ENCODE data around the gene EHF.

EHF gene

GRCh38 chr11:34679681-34680080 lies 58.8 kb downstream of the EHF start:
- Histone ChIP-seq H3K23ac (ENCODE audit: low read depth, low read length, poor library complexity) (no peak overlapping the region), H3K79me1 (ENCODE audit: low read depth, low read length) (no peaks in the 10 kb centered on the region), H3K14ac (ENCODE audit: low read length) (no peak overlapping the region), H2AFZ (ENCODE audit: low read length) (no peak overlapping the region), H2BK120ac (ENCODE audit: low read depth, low read length) (no peak overlapping the region), H4K91ac (ENCODE audit: low read depth, low read length, poor library complexity) (no peak overlapping the region), H3K18ac (ENCODE audit: low read length) (no peak overlapping the region), H3K4me1 (ENCODE audit: control insufficient read depth in 2 of 2, insufficient read depth in 1 of 2, low read depth in 1 of 2, low read length in 2 of 2) (peaks cover 0 to 5% of the 10 kb centered on the region in 2 donors), H3K27me3 (ENCODE audit: control insufficient read depth in 3 of 3, insufficient read depth in 3 of 3, low read depth in 1 of 3, low read length in 3 of 3) (no peaks in the 10 kb centered on the region), H3K4ac (ENCODE audit: low read length) (no peak overlapping the region), H2BK12ac (ENCODE audit: low read length) (no peak overlapping the region), H2BK5ac (ENCODE audit: low read length) (no peak overlapping the region), H3K9me3 (replicated peaks in 1 of 2; ENCODE audit: control insufficient read depth in 2 of 2, insufficient read depth in 1 of 2, low read depth in 1 of 2, low read length in 2 of 2) (no peaks in the 10 kb centered on the region), H2BK15ac (ENCODE audit: low read length) (no peak overlapping the region), H3K27ac (replicated peaks; ENCODE audit: low read length) (no peak overlapping the region), H2AK5ac (ENCODE audit: low read depth, low read length) (no peak overlapping the region), H3K4me2 (ENCODE audit: insufficient read depth, low read length, poor library complexity, severe bottlenecking) (no peak overlapping the region), H4K8ac (ENCODE audit: low read depth, low read length) (no peak overlapping the region), H3K36me3 (replicated peaks in 1 of 2; ENCODE audit: control insufficient read depth in 2 of 2, insufficient read depth in 2 of 2, low read length in 2 of 2) (no peaks in the 10 kb centered on the region), H3K4me3 (ENCODE audit: low read length in 2 of 2) (no peak overlapping the region), H3K9ac (ENCODE audit: low read depth, low read length, poor library complexity) (no peak overlapping the region)
- WGBS, 2 donors (ENCODE audit: extremely low coverage in 2 of 2, insufficient read length in 2 of 2, insufficient replicate concordance in 1 of 2), result no CpG with 5 or more reads among the region's 1 CpG
- no peak for DNase-seq (ENCODE audit: low spot score)

DNA sequence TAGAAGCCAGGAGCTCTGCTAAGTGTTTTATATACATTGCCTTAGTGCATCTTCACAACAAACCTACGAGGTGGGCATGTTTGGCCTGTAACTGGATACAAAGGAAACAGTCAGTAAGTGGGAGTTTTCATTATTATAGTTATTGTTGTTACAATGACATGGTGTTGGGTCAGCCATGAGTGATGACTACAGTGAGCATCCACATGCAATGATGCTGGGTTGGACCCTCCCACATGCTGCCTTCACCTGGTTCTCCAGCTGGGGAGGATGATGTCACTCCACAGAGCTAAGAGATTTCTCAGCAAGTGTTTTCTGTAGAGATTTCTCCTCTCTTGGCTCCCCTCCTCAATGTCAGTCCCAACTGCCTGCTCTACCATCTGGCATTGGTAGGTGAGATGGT lies 59.3 kb downstream of the EHF start:
- Histone ChIP-seq H2BK5ac (ENCODE audit: low read length) (no peak overlapping the region), H3K4me3 (ENCODE audit: low read length in 2 of 2) (no peak overlapping the region), H3K23ac (ENCODE audit: low read depth, low read length, poor library complexity) (no peak overlapping the region), H2BK12ac (ENCODE audit: low read length) (no peak overlapping the region), H3K4me1 (ENCODE audit: control insufficient read depth in 2 of 2, insufficient read depth in 1 of 2, low read depth in 1 of 2, low read length in 2 of 2) (peaks cover 0 to 5% of the 10 kb centered on the region in 2 donors), H2BK120ac (ENCODE audit: low read depth, low read length) (no peak overlapping the region), H3K27me3 (ENCODE audit: control insufficient read depth in 3 of 3, insufficient read depth in 3 of 3, low read depth in 1 of 3, low read length in 3 of 3) (no peaks in the 10 kb centered on the region), H3K79me1 (ENCODE audit: low read depth, low read length) (no peaks in the 10 kb centered on the region), H3K9ac (ENCODE audit: low read depth, low read length, poor library complexity) (no peak overlapping the region), H3K9me3 (replicated peaks in 1 of 2; ENCODE audit: control insufficient read depth in 2 of 2, insufficient read depth in 1 of 2, low read depth in 1 of 2, low read length in 2 of 2) (no peaks in the 10 kb centered on the region), H3K4me2 (ENCODE audit: insufficient read depth, low read length, poor library complexity, severe bottlenecking) (no peak overlapping the region), H2AFZ (ENCODE audit: low read length) (no peak overlapping the region), H3K36me3 (replicated peaks in 1 of 2; ENCODE audit: control insufficient read depth in 2 of 2, insufficient read depth in 2 of 2, low read length in 2 of 2) (peaks cover 0 to 1% of the 10 kb centered on the region in 2 donors), H2AK5ac (ENCODE audit: low read depth, low read length) (no peak overlapping the region), H4K8ac (ENCODE audit: low read depth, low read length) (no peak overlapping the region), H3K4ac (ENCODE audit: low read length) (no peak overlapping the region), H3K18ac (ENCODE audit: low read length) (no peak overlapping the region), H3K27ac (replicated peaks; ENCODE audit: low read length) (no peak overlapping the region), H4K91ac (ENCODE audit: low read depth, low read length, poor library complexity) (no peak overlapping the region), H3K14ac (ENCODE audit: low read length) (no peak overlapping the region), H2BK15ac (ENCODE audit: low read length) (no peak overlapping the region)
- no peak for DNase-seq (ENCODE audit: low spot score)
- no CpG with 5 or more reads among the region's 1 CpG for WGBS, 2 donors (ENCODE audit: extremely low coverage in 2 of 2, insufficient read length in 2 of 2, insufficient replicate concordance in 1 of 2)

DNA sequence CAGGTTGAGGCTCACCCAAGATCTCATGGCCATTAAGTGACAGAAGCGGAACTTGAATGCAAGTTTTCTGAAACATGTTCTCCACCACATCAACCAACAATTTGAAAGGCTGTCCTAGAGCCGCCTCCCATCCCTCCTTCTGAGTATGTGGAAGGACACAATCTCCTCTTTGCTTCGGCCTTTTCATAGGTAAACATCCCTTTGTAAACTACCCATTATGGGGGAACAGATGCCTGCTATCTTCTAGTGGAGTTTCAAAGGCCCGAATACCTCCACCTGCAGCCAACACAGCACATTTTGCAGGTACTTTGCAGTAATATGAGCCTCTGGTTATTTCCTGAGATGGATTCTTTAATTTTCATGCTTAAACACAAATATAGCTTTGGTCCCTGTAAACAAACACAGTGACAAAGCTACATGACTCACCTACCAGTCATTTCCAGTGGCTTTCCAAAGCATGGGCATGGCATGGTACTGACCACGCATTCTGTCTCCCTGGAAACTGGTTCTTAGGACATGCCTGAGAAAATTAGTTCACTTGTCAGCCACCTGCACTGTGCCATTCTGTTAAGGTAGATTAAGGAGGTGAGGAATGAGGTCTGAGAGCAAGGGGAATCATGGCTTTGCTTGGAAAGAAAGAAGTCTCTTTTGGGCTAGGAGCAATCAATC lies 60.2 kb downstream of the EHF start:
- Histone ChIP-seq H3K18ac (ENCODE audit: low read length) (no peak overlapping the region), H2BK12ac (ENCODE audit: low read length) (no peak overlapping the region), H4K8ac (ENCODE audit: low read depth, low read length) (no peak overlapping the region), H3K4me2 (ENCODE audit: insufficient read depth, low read length, poor library complexity, severe bottlenecking) (no peak overlapping the region), H3K9ac (ENCODE audit: low read depth, low read length, poor library complexity) (no peak overlapping the region), H3K4me1 (ENCODE audit: control insufficient read depth in 2 of 2, insufficient read depth in 1 of 2, low read depth in 1 of 2, low read length in 2 of 2) (peaks cover 0 to 5% of the 10 kb centered on the region in 2 donors), H3K23ac (ENCODE audit: low read depth, low read length, poor library complexity) (no peak overlapping the region), H4K91ac (ENCODE audit: low read depth, low read length, poor library complexity) (no peak overlapping the region), H2BK5ac (ENCODE audit: low read length) (no peak overlapping the region), H3K4ac (ENCODE audit: low read length) (no peak overlapping the region), H2BK120ac (ENCODE audit: low read depth, low read length) (no peak overlapping the region), H2AFZ (ENCODE audit: low read length) (no peak overlapping the region), H3K14ac (ENCODE audit: low read length) (no peak overlapping the region), H2AK5ac (ENCODE audit: low read depth, low read length) (no peak overlapping the region), H3K9me3 (replicated peaks in 1 of 2; ENCODE audit: control insufficient read depth in 2 of 2, insufficient read depth in 1 of 2, low read depth in 1 of 2, low read length in 2 of 2) (no peaks in the 10 kb centered on the region), H3K79me1 (ENCODE audit: low read depth, low read length) (no peaks in the 10 kb centered on the region), H3K4me3 (ENCODE audit: low read length in 2 of 2) (no peak overlapping the region), H3K27me3 (ENCODE audit: control insufficient read depth in 3 of 3, insufficient read depth in 3 of 3, low read depth in 1 of 3, low read length in 3 of 3) (no peaks in the 10 kb centered on the region), H3K36me3 (replicated peaks in 1 of 2; ENCODE audit: control insufficient read depth in 2 of 2, insufficient read depth in 2 of 2, low read length in 2 of 2) (peaks cover 0 to 1% of the 10 kb centered on the region in 2 donors), H2BK15ac (ENCODE audit: low read length) (no peak overlapping the region), H3K27ac (replicated peaks; ENCODE audit: low read length) (no peak overlapping the region)
- no CpG with 5 or more reads among the region's 5 CpGs for WGBS, 2 donors (ENCODE audit: extremely low coverage in 2 of 2, insufficient read length in 2 of 2, insufficient replicate concordance in 1 of 2)
- no peak for DNase-seq (ENCODE audit: low spot score)

DNA sequence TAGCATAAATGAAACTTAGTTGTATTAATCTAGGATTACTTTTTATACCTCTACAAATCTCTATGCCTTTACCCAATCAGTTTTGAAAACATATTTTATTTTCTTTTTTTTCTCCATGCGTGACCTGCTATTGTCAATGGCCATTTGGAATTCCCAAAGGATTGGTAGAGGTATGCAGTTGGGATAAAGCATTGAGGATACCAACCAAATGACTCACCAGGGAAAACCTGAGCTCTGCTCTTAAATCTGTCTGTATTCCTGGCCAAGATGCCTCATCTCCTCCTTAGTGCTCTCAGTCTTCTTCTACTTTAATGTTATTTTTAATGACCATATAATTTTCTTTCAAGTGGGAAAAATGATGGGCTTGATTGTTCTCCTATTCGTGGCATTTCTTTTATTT lies 61.9 kb downstream of the EHF start:
- H2BK15ac ChIP-seq (ENCODE audit: low read length), result no peak overlapping the region
- H3K18ac ChIP-seq (ENCODE audit: low read length), result no peak overlapping the region
- H2AK5ac ChIP-seq (ENCODE audit: low read depth, low read length), result no peak overlapping the region
- H3K4me3 ChIP-seq (ENCODE audit: low read length in 2 of 2), result no peak overlapping the region
- H4K91ac ChIP-seq (ENCODE audit: low read depth, low read length, poor library complexity), result no peak overlapping the region
- DNase-seq (ENCODE audit: low spot score), result no peak
- H3K14ac ChIP-seq (ENCODE audit: low read length), result no peak overlapping the region
- no CpG with 5 or more reads among the region's 2 CpGs for WGBS, 2 donors (ENCODE audit: extremely low coverage in 2 of 2, insufficient read length in 2 of 2, insufficient replicate concordance in 1 of 2)
- H3K4me2 ChIP-seq (ENCODE audit: insufficient read depth, low read length, poor library complexity, severe bottlenecking), result no peak overlapping the region
- no peak overlapping the region for H2BK120ac ChIP-seq (ENCODE audit: low read depth, low read length)
- H3K4me1 ChIP-seq (ENCODE audit: control insufficient read depth in 2 of 2, insufficient read depth in 1 of 2, low read depth in 1 of 2, low read length in 2 of 2), result peaks cover 0 to 5% of the 10 kb centered on the region in 2 donors
- H3K79me1 ChIP-seq (ENCODE audit: low read depth, low read length), result no peaks in the 10 kb centered on the region
- H3K27ac ChIP-seq (replicated peaks; ENCODE audit: low read length), result no peak overlapping the region
- H4K8ac ChIP-seq (ENCODE audit: low read depth, low read length), result no peak overlapping the region
- no peaks in the 10 kb centered on the region for H3K27me3 ChIP-seq (ENCODE audit: control insufficient read depth in 3 of 3, insufficient read depth in 3 of 3, low read depth in 1 of 3, low read length in 3 of 3)
- no peak overlapping the region for H3K23ac ChIP-seq (ENCODE audit: low read depth, low read length, poor library complexity)
- no peak overlapping the region for H2BK12ac ChIP-seq (ENCODE audit: low read length)
- no peaks in the 10 kb centered on the region for H3K9me3 ChIP-seq (replicated peaks in 1 of 2; ENCODE audit: control insufficient read depth in 2 of 2, insufficient read depth in 1 of 2, low read depth in 1 of 2, low read length in 2 of 2)
- H3K36me3 ChIP-seq (replicated peaks in 1 of 2; ENCODE audit: control insufficient read depth in 2 of 2, insufficient read depth in 2 of 2, low read length in 2 of 2), result peaks cover 0 to 1% of the 10 kb centered on the region in 2 donors
- no peak overlapping the region for H3K4ac ChIP-seq (ENCODE audit: low read length)
- no peak overlapping the region for H2BK5ac ChIP-seq (ENCODE audit: low read length)
- H2AFZ ChIP-seq (ENCODE audit: low read length), result no peak overlapping the region
- no peak overlapping the region for H3K9ac ChIP-seq (ENCODE audit: low read depth, low read length, poor library complexity)
